Measurements from ENCODE around the gene PPP2R2D. TPM values are rescaled to one million over a fixed set of nuclear protein-coding genes. Genes with fewer than 3 reads are reported as not detected.

PPP2R2D gene
- polyA plus RNA-seq, 1 experiment: 27.2 TPM

- no peak for TF ChIP-seq CTCF (IDR thresholded peaks at IDR 0.05; ENCODE audit: low read depth, low read length)
- no peaks in the 10 kb centered on the region for H3K27me3 ChIP-seq (ENCODE audit: control insufficient read depth, insufficient read depth, low read length)
- H3K27ac ChIP-seq (ENCODE audit: low read depth, low read length): no peak overlapping the region
- H3K9me3 ChIP-seq (ENCODE audit: control insufficient read depth, insufficient read depth, low read length): peaks cover 61% of the 10 kb centered on the region
- no peak overlapping the region for H3K4me3 ChIP-seq (ENCODE audit: low read depth, low read length)
- POLR2A ChIA-PET: no interaction called here
- DNase-seq (ENCODE audit: low read depth, low spot score): no peak
- CTCF ChIA-PET: no interaction called here
These were observed 43.4 kb upstream of the PPP2R2D start for GRCh38 chr10:131857156-131858117.

GRCh38 chr10:131858118-131858515, 42.7 kb upstream of the PPP2R2D start:
- ChIA-PET POLR2A (no interaction called here), CTCF (no interaction called here)
- DNase-seq (ENCODE audit: low read depth, low spot score): no peak
- Histone ChIP-seq H3K27ac (ENCODE audit: low read depth, low read length) (no peak overlapping the region), H3K27me3 (ENCODE audit: control insufficient read depth, insufficient read depth, low read length) (no peaks in the 10 kb centered on the region), H3K9me3 (ENCODE audit: control insufficient read depth, insufficient read depth, low read length) (peaks cover 54% of the 10 kb centered on the region), H3K4me3 (ENCODE audit: low read depth, low read length) (no peak overlapping the region)
- TF ChIP-seq CTCF (IDR thresholded peaks at IDR 0.05; ENCODE audit: low read depth, low read length): no peak

DNA sequence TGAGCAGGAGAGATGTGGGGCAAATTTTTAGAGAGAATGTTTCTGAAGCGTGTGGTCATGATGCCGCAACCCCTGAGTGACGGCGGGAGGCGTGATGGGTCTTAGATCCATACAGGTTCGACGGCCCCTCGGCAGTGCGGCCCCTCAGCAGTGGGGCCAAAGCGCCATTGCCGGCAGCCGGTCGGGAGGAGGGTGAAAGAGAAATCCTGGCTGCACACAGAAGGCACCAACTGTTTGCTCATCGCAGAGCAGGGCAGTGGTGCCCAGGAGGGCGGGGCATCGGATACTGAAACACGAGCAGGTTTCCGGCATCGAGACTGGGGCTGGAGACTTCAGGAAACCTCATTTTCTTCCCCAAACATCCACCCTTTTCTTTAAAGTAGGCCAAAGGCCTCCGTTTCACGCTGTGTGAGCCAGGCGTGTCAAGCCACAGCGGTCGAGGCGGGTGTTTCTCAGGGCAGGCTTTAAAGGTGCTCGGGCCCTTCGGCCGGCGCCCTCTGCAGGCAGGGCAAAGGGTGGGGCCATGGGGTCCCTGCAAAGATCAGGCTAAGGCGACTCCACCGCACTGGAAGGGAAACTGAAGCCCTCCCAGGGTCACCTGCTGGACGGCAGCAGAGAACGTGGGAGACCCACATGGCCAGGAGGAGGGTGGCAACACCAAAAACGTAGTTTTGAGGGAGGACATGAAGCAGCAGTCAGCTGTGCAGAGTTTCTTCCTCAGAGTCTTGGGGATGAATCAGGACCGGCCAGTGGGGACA, 42.0 kb upstream of the PPP2R2D start:
- no peak for TF ChIP-seq CTCF (IDR thresholded peaks at IDR 0.05; ENCODE audit: low read depth, low read length)
- Histone ChIP-seq H3K27ac (ENCODE audit: low read depth, low read length) (no peak overlapping the region), H3K4me3 (ENCODE audit: low read depth, low read length) (no peak overlapping the region), H3K9me3 (ENCODE audit: control insufficient read depth, insufficient read depth, low read length) (peaks cover 49% of the 10 kb centered on the region), H3K27me3 (ENCODE audit: control insufficient read depth, insufficient read depth, low read length) (no peaks in the 10 kb centered on the region)
- no peak for DNase-seq (ENCODE audit: low read depth, low spot score)
- POLR2A ChIA-PET: no interaction called here
- CTCF ChIA-PET: no interaction called here

- Histone ChIP-seq H3K9me3 (ENCODE audit: control insufficient read depth, insufficient read depth, low read length) (peaks cover 47% of the 10 kb centered on the region), H3K4me3 (ENCODE audit: low read depth, low read length) (no peak overlapping the region), H3K27ac (ENCODE audit: low read depth, low read length) (no peak overlapping the region), H3K27me3 (ENCODE audit: control insufficient read depth, insufficient read depth, low read length) (no peaks in the 10 kb centered on the region)
- DNase-seq (ENCODE audit: low read depth, low spot score): no peak
- POLR2A ChIA-PET: no interaction called here
- no peak for TF ChIP-seq CTCF (IDR thresholded peaks at IDR 0.05; ENCODE audit: low read depth, low read length)
- CTCF ChIA-PET: no interaction called here
These were observed 41.3 kb upstream of the PPP2R2D start for GRCh38 chr10:131859341-131860020.
